ENCODE measurements around the gene ADORA1. TPM values are rescaled to one million over a fixed set of nuclear protein-coding genes. Genes with fewer than 3 reads are reported as not detected.

ADORA1 gene
- total RNA-seq, 2 experiments from 2014 or later, result not detected

DNA sequence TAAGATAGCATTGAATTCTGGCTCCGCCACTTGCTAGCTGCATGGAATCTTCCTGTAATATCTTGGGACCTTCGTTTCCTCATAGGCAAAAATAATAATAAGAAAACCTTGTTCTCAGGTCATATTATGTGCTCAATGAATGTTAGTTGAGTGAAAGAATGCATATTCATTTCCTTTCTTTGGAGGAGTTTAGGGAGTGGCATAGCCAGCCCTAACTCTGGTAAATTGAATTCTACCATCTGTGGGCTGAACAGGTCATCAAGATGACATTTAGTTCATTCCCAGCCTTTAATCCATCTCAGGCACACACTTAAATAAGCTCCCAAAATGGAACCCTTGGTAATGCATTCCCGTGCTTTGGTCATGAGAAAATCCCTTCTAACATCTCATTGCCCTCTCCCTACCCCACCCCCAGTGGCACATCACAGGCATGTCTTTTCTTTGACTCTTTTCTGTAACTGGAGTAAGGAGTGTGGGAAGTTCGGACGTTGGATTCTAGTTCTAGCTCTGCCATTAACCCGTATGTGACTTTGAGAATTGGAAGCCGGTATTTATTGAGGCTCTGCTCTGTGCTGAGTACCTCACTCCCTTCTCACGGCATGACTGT, 28.5 kb upstream of the ADORA1 start:
- POLR2A ChIA-PET, result no interaction called here
- H3K27ac ChIP-seq (ENCODE audit: low read depth, low read length, poor library complexity, severe bottlenecking), result no peak overlapping the region
- intact Hi-C loops (cut with micrococcal nuclease; ENCODE audit: unreplicated experiment), result no loop called here
- CTCF ChIA-PET (ENCODE audit: unreplicated experiment), result no interaction called here
- no peak overlapping the region for H3K4me3 ChIP-seq (ENCODE audit: low read depth, low read length, poor library complexity, severe bottlenecking)
- no peak overlapping the region for H2AFZ ChIP-seq (ENCODE audit: low read length)
- no peak for DNase-seq (ENCODE audit: low spot score)
- peaks cover 14% of the 10 kb centered on the region for H3K9me3 ChIP-seq (ENCODE audit: low read length)
- TF ChIP-seq, protein P1, sequence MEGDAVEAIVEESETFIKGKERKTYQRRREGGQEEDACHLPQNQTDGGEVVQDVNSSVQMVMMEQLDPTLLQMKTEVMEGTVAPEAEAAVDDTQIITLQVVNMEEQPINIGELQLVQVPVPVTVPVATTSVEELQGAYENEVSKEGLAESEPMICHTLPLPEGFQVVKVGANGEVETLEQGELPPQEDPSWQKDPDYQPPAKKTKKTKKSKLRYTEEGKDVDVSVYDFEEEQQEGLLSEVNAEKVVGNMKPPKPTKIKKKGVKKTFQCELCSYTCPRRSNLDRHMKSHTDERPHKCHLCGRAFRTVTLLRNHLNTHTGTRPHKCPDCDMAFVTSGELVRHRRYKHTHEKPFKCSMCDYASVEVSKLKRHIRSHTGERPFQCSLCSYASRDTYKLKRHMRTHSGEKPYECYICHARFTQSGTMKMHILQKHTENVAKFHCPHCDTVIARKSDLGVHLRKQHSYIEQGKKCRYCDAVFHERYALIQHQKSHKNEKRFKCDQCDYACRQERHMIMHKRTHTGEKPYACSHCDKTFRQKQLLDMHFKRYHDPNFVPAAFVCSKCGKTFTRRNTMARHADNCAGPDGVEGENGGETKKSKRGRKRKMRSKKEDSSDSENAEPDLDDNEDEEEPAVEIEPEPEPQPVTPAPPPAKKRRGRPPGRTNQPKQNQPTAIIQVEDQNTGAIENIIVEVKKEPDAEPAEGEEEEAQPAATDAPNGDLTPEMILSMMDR (conservative IDR thresholded peaks at IDR 0.05; ENCODE audit: low read length), result no peak
- no peak for TF ChIP-seq EZH2phosphoT487 (IDR thresholded peaks at IDR 0.05; ENCODE audit: borderline replicate concordance, low read depth, low read length)
- no peaks in the 10 kb centered on the region for H3K4me1 ChIP-seq (ENCODE audit: insufficient read depth, low read length, poor library complexity, severe bottlenecking)
- H4K20me1 ChIP-seq (ENCODE audit: insufficient read depth, low read length), result no peaks in the 10 kb centered on the region
- no TSS peak for BruUV-seq (replicated peaks)
- no peaks in the 10 kb centered on the region for H3K79me2 ChIP-seq (ENCODE audit: insufficient read depth, low read depth, low read length)
- no peak overlapping the region for H3K4me2 ChIP-seq (ENCODE audit: low read length)
- H3K36me3 ChIP-seq (ENCODE audit: insufficient read depth, low read length), result no peaks in the 10 kb centered on the region
- no peaks in the 10 kb centered on the region for H3K9me2 ChIP-seq (ENCODE audit: insufficient read depth, low read length)

DNA sequence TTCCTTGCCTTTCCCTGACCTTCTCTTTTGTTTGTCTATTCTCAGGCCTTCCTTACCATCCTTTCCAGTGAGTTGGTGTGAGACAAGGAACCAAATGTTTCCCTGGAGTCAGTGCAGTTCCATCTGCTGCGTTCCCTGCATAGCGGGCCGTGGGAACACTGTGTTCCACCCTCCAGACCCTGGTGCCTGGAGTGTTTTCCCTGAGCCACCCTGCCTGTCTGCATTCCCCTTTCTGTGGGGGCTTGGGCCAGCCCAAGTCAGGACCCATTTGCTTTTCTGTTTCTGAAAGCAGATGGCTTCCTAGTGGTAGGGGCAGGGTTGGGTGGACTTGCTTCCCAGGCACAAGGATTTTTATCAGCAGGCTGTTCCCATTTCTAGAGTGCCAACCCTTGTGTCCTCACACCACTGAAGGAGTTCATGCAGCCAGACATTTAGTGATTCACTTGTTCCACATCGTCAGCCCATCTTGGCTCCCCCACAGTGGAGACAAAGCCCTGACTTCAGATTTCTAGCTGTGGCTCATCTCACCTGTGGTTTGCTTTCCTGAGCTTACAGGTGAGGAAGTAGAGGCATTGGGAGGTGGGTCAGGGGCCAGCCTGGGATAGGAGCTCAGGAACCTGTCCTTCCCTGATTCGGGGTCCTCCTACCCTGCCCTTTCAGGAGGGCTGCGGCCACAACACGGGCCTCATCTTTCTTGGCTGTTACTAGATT, 27.6 kb upstream of the ADORA1 start:
- H2AFZ ChIP-seq (ENCODE audit: low read length), result no peak overlapping the region
- no peak for DNase-seq (ENCODE audit: low spot score)
- POLR2A ChIA-PET, result no interaction called here
- no peaks in the 10 kb centered on the region for H3K9me2 ChIP-seq (ENCODE audit: insufficient read depth, low read length)
- BruUV-seq (replicated peaks), result no TSS peak
- peaks cover 11% of the 10 kb centered on the region for H3K9me3 ChIP-seq (ENCODE audit: low read length)
- H4K20me1 ChIP-seq (ENCODE audit: insufficient read depth, low read length), result no peaks in the 10 kb centered on the region
- no peak overlapping the region for H3K4me3 ChIP-seq (ENCODE audit: low read depth, low read length, poor library complexity, severe bottlenecking)
- TF ChIP-seq EZH2phosphoT487 (IDR thresholded peaks at IDR 0.05; ENCODE audit: borderline replicate concordance, low read depth, low read length), result no peak
- TF ChIP-seq, protein P1 (conservative IDR thresholded peaks at IDR 0.05; ENCODE audit: low read length), result no peak
- H3K27ac ChIP-seq (ENCODE audit: low read depth, low read length, poor library complexity, severe bottlenecking), result no peak overlapping the region
- H3K79me2 ChIP-seq (ENCODE audit: insufficient read depth, low read depth, low read length), result no peaks in the 10 kb centered on the region
- CTCF ChIA-PET (ENCODE audit: unreplicated experiment), result no interaction called here
- H3K4me2 ChIP-seq (ENCODE audit: low read length), result no peak overlapping the region
- no peaks in the 10 kb centered on the region for H3K36me3 ChIP-seq (ENCODE audit: insufficient read depth, low read length)
- intact Hi-C loops (cut with micrococcal nuclease; ENCODE audit: unreplicated experiment), result no loop called here
- no peaks in the 10 kb centered on the region for H3K4me1 ChIP-seq (ENCODE audit: insufficient read depth, low read length, poor library complexity, severe bottlenecking)

DNA sequence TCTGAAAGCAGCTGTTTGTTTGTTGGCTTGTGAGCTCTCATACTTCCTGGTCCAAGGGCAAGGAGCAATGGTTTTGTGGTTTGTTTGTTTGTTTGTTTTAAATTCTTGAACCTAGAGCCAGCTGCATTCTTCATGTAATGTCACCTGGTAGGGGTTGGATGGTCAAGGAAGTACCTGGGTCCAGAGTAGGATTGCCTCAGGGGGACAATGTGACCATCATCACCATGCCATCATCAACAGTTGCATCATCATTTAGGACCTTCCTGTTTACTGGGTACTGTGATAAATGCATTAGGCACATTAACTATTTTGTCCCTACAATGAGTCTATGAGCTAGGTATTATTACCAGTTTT, 27.0 kb upstream of the ADORA1 start:
- H3K4me2 ChIP-seq (ENCODE audit: low read length), result no peak overlapping the region
- H3K79me2 ChIP-seq (ENCODE audit: insufficient read depth, low read depth, low read length), result no peaks in the 10 kb centered on the region
- intact Hi-C loops (cut with micrococcal nuclease; ENCODE audit: unreplicated experiment), result no loop called here
- no peak overlapping the region for H2AFZ ChIP-seq (ENCODE audit: low read length)
- no peaks in the 10 kb centered on the region for H4K20me1 ChIP-seq (ENCODE audit: insufficient read depth, low read length)
- no TSS peak for BruUV-seq (replicated peaks)
- no peak for DNase-seq (ENCODE audit: low spot score)
- H3K4me1 ChIP-seq (ENCODE audit: insufficient read depth, low read length, poor library complexity, severe bottlenecking), result no peaks in the 10 kb centered on the region
- H3K4me3 ChIP-seq (ENCODE audit: low read depth, low read length, poor library complexity, severe bottlenecking), result no peak overlapping the region
- TF ChIP-seq, protein P1 (conservative IDR thresholded peaks at IDR 0.05; ENCODE audit: low read length), result no peak
- no peak for TF ChIP-seq EZH2phosphoT487 (IDR thresholded peaks at IDR 0.05; ENCODE audit: borderline replicate concordance, low read depth, low read length)
- no peaks in the 10 kb centered on the region for H3K9me2 ChIP-seq (ENCODE audit: insufficient read depth, low read length)
- peaks cover 8% of the 10 kb centered on the region; the same call in 1 of the 2 replicates for H3K9me3 ChIP-seq (ENCODE audit: low read length)
- H3K36me3 ChIP-seq (ENCODE audit: insufficient read depth, low read length), result no peaks in the 10 kb centered on the region
- CTCF ChIA-PET (ENCODE audit: unreplicated experiment), result no interaction called here
- no peak overlapping the region for H3K27ac ChIP-seq (ENCODE audit: low read depth, low read length, poor library complexity, severe bottlenecking)
- POLR2A ChIA-PET, result no interaction called here
